ENCODE results near the gene EIF2A. TPM values are rescaled to one million over a fixed set of nuclear protein-coding genes. Genes with fewer than 3 reads are reported as not detected.

The EIF2A gene
- total and polyA plus RNA-seq, 9 of the 15 experiments (the other 6 are each of a cell fraction or from before 2014, with no cell fraction given) = 106 to 192 (median 168) TPM

- in situ Hi-C loops (cut with MboI) = loop anchor here (25.0 kb wide), 1 partner anchor 335 kb away; no protein-coding TSS in a partner anchor
- FAIRE-seq (no peak), ATAC-seq (no peak), DNase-seq (ENCODE audit: extremely low read depth in 1 of 4, low spot score in 3 of 4) (no peak)
- Histone ChIP-seq H2AFZ (ENCODE audit: low read depth, low read length) (no peak overlapping the region), H3K36me3 (ENCODE audit: control insufficient read depth, insufficient read depth, low read length) (no peaks in the 10 kb centered on the region), H3K27ac (ENCODE audit: extremely low read depth, low read depth, low read length) (no peak overlapping the region), H3K4me2 (ENCODE audit: insufficient read depth, low read length) (no peak overlapping the region), H3K9ac (ENCODE audit: insufficient read depth in 1 of 2, low read depth in 2 of 2, low read length in 2 of 2) (no peak overlapping the region), H3K9me1 (ENCODE audit: control insufficient read depth, insufficient read depth, low read length) (no peaks in the 10 kb centered on the region), H3K4me1 (replicated peaks in 1 of 2; ENCODE audit: control insufficient read depth in 2 of 2, insufficient read depth in 2 of 2, low read length in 2 of 2) (no peaks in the 10 kb centered on the region), H3K4me3 (no peak overlapping the region), H3K79me2 (ENCODE audit: control insufficient read depth, insufficient read depth, low read length) (no peaks in the 10 kb centered on the region), H4K20me1 (replicated peaks; ENCODE audit: control insufficient read depth, insufficient read depth, low read length) (no peaks in the 10 kb centered on the region), H3K27me3 (ENCODE audit: control insufficient read depth in 2 of 2, insufficient read depth in 2 of 2, low read length in 2 of 2) (no peaks in the 10 kb centered on the region), H3K9me3 (replicated peaks; ENCODE audit: control insufficient read depth, insufficient read depth, low read depth, low read length) (no peaks in the 10 kb centered on the region)
- intact Hi-C loops (cut with micrococcal nuclease) = loop anchor here (1.0 to 5.0 kb wide), 4 partner anchors 195 to 620 kb away; no protein-coding TSS in a partner anchor
- WGBS (ENCODE audit: insufficient coverage, low coverage, missing lambda C conversion rate) = 7% methylated on average over 9 of the region's 10 CpGs
- ChIA-PET POLR2A (interaction anchor here (0.6 to 2.3 kb wide), 5 partner anchors 9 to 467 kb away, joined by 3 to 10 read pairs (median 4); no protein-coding TSS in a partner anchor), CTCF (ENCODE audit: low intra/inter-chr PET ratio) (interaction anchor here (0.6 to 1.2 kb wide), 5 partner anchors 78 to 619 kb away, joined by 3 to 6 read pairs (median 3); no protein-coding TSS in a partner anchor)
- BruUV-seq (replicated peaks) = no TSS peak
- TF ChIP-seq PTRF (tag; IDR thresholded peaks at IDR 0.05) (no peak), CHD7 (IDR thresholded peaks at IDR 0.05; ENCODE audit: low read depth, low read length) (no peak), TSHZ1 (CRISPR knock-in tag; IDR thresholded peaks at IDR 0.05) (no peak), CEBPB (tag; IDR thresholded peaks at IDR 0.05) (no peak), FOXM1 (IDR thresholded peaks at IDR 0.05; ENCODE audit: low read depth) (no peak), FOXM1 (CRISPR knock-in tag; IDR thresholded peaks at IDR 0.05; ENCODE audit: low read depth) (no peak)
Observed at GRCh38 chr3:150527464-150528255, 18.9 kb upstream of the EIF2A start.
